Spleen (tissue), 11 donors: Measurements from ENCODE around the gene KMT5C. TPM values are rescaled to one million over a fixed set of nuclear protein-coding genes. Genes with fewer than 3 reads are reported as not detected.
A peak's percentile ranks its signal among the peaks of the same experiment; 100 is the strongest.

Experiments used
- DNase-seq: peaks from one replicate; pipeline ENCODE4 v3.0.0-alpha.2; 2020
- H3K27ac ChIP-seq, 8 donors: fragments of 200-600 bp; sonication (generic) in 7 of 8; 1 replicate in 4 of 8; 2 replicates in 4 of 8; pipeline versions ENCODE4 v1.5.0 to v1.8.0; 2016 to 2021; ENCODE audit warnings: inconsistent platforms in 4 of 8, mild to moderate bottlenecking in 4 of 8, moderate library complexity in 1 of 8
- H3K27me3 ChIP-seq, 7 donors: fragments of 200-600 bp; sonication (generic) in 6 of 7; replicated peaks in 1 of 7; 1 replicate in 4 of 7; 2 replicates in 3 of 7; pipeline versions ENCODE4 v1.5.0 to v1.8.0; 2016 to 2021; ENCODE audit warnings: inconsistent platforms in 3 of 7, mild to moderate bottlenecking in 1 of 7
- H3K36me3 ChIP-seq, 6 donors: fragments of 200-600 bp; sonication (generic) in 5 of 6; 1 replicate in 4 of 6; 2 replicates in 2 of 6; pipeline versions ENCODE4 v1.5.0 to v1.8.0; 2016 to 2021; ENCODE audit warnings: inconsistent platforms in 2 of 6
- H3K4me1 ChIP-seq, 6 donors: fragments of 200-600 bp; sonication (generic) in 5 of 6; 1 replicate in 3 of 6; 2 replicates in 3 of 6; pipeline versions ENCODE4 v1.5.0 to v1.8.0; 2016 to 2021; ENCODE audit warnings: inconsistent platforms in 3 of 6
- H3K4me3 ChIP-seq, 8 donors: fragments of 200-600 bp; sonication (generic) in 7 of 8; 1 replicate in 4 of 8; 2 replicates in 4 of 8; pipeline versions ENCODE4 v1.5.0 to v1.8.0; 2016 to 2021; ENCODE audit warnings: inconsistent platforms in 4 of 8, mild to moderate bottlenecking in 4 of 8, moderate library complexity in 2 of 8
- H3K9me3 ChIP-seq, 8 donors: fragments of 200-600 bp; sonication (generic) in 7 of 8; 1 replicate in 4 of 8; 2 replicates in 4 of 8; pipeline versions ENCODE4 v1.5.0 to v1.8.0; 2016 to 2021; ENCODE audit warnings: inconsistent platforms in 4 of 8
- CTCF ChIP-seq, 11 experiments: fragments of 200-600 bp in 7 of 11; fragments of 450-650 bp in 4 of 11; sonication (generic) in 4 of 11; IDR thresholded peaks in 8 of 11; conservative IDR thresholded peaks in 3 of 11; 1 replicate in 7 of 11; 2 replicates in 4 of 11; pipeline versions ENCODE4 v1.4.0 to v1.8.0; 2016 to 2021; ENCODE audit warnings: antibody characterized with exemption in 11 of 11, inconsistent platforms in 4 of 11, mild to moderate bottlenecking in 1 of 11
- POLR2A ChIP-seq, 3 donors: fragments of 450-650 bp; IDR thresholded peaks; one replicate each; pipeline ENCODE4 v1.5.1; 2017; ENCODE audit warnings: antibody characterized with exemption in 3 of 3, mild to moderate bottlenecking in 1 of 3
- POLR2AphosphoS5 ChIP-seq, 3 donors: sonication (generic); formaldehyde crosslinking; IDR thresholded peaks; one replicate each; pipeline ENCODE4 v1.5.1; 2017; ENCODE audit warnings: antibody characterized with exemption in 3 of 3
- WGBS, 5 donors: extraction: QIAGEN DNeasy Blood & Tissue Kit in 3 of 5; methylation state at CpG; one replicate each; pipeline versions ENCODE4 v1.1.5 to v1.1.7; 2013 to 2018; 5-methylcytosine and 5-hydroxymethylcytosine counted together
- intact Hi-C: fragments of 100-400 bp; cut with DNase I; formaldehyde crosslinking; loops from one replicate; pipeline ENCODE4 v1.15.0; 2023; ENCODE audit warnings: low total_unique reads
- polyA plus RNA-seq, 3 donors: library from polyadenylated mRNA; stranded (reverse); fragments of 200-250 nt; gene quantifications; one replicate each; pipeline ENCODE4 v1.2.1, GENCODE V29; 2013
- total RNA-seq, 7 donors: library from RNA; depleted of rRNA in 3 of 7; stranded (reverse); fragments of >200 nt in 3 of 7; fragmentation: NEBNext Ultra II Directional in 4 of 7; extraction: Animal tissue kit (Norgen Biotek cat#: 25700) in 4 of 7; gene quantifications; one replicate each; pipeline versions ENCODE4 v1.1.0 to v1.2.1, GENCODE V29; 2016 to 2021
- donor health status: healthy with polysubstance abuse.
- donor health status: DM: no; HTN: no; CAD: no; lungs with moderate emphysema.
- donor health status: DM: no; HTN: no; CAD: no.
- donor health status: Bipolar disorder and iron deficiency.
- donor health status: healthy.
- donor health status: DM: no; HTN: no; CAD: no.
- donor health status: DM: yes; HTN: yes; CAD: no.

Gene KMT5C
- total and polyA plus RNA-seq, 10 donors: 5.7 to 18.1 (median 12.2) TPM

DNA sequence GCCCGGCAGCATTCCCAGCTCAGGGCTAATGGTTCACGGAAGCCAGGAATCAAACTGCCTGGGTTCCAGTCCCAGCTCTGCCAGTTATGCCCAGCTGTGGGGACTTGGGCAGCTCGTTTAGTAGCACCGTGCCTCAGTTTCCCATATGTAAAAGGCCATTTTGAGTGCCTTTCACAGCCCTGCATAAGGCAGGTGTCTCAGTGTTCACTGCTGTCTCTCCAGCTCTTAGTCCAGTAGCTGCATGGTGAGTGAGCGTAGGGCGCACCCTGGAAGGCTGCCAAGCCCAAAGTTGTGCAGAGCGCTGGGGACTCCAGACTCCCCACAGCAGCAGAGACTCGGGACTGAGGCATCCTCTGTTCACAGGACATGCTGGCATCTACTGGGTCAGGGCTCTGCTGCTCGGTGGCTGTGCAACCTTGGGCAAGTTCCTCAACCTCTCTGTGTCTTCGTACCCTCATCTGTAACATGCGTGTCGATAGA lies 51.6 kb downstream of the KMT5C start:
- H3K4me3 ChIP-seq: no peak overlapping the region
- no peaks in the 10 kb centered on the region for H3K27me3 ChIP-seq
- peaks cover 4 to 64% (median 48%) of the 10 kb centered on the region in 6 donors for H3K36me3 ChIP-seq
- no peak for DNase-seq
- intact Hi-C loops: no loop called here
- peak overlapping the region in 1 of 8 donors; percentile 8 for H3K27ac ChIP-seq
- no peak for TF ChIP-seq CTCF (IDR thresholded peaks at IDR 0.05 in 8 of 11, conservative IDR thresholded peaks at IDR 0.05 in 3 of 11)
- no peak for TF ChIP-seq POLR2A (IDR thresholded peaks at IDR 0.05)
- peak; percentile 32 to 54 (median 52) for TF ChIP-seq POLR2AphosphoS5 (IDR thresholded peaks at IDR 0.05)
- 78 to 92% (median 82%) methylated on average over 10 to 12 of the region's 12 CpGs for WGBS, 5 donors
- no peaks in the 10 kb centered on the region for H3K9me3 ChIP-seq
- H3K4me1 ChIP-seq: peaks cover 28 to 56% (median 42%) of the 10 kb centered on the region in 6 donors

- Histone ChIP-seq H3K27me3 (no peaks in the 10 kb centered on the region), H3K36me3 (peaks cover 4 to 60% (median 46%) of the 10 kb centered on the region in 6 donors), H3K27ac (no peak overlapping the region), H3K4me3 (no peak overlapping the region), H3K4me1 (peaks cover 25 to 49% (median 36%) of the 10 kb centered on the region in 6 donors), H3K9me3 (no peaks in the 10 kb centered on the region)
- TF ChIP-seq CTCF (IDR thresholded peaks at IDR 0.05 in 8 of 11, conservative IDR thresholded peaks at IDR 0.05 in 3 of 11): no peak
- no peak for TF ChIP-seq POLR2A (IDR thresholded peaks at IDR 0.05)
- no peak for TF ChIP-seq POLR2AphosphoS5 (IDR thresholded peaks at IDR 0.05)
- intact Hi-C loops: no loop called here
- WGBS, 5 donors: 75 to 92% (median 87%) methylated on average over 18 of the region's 18 CpGs
- DNase-seq: no peak
These were observed 52.3 kb downstream of the KMT5C start for GRCh38 chr19:55391702-55392615.

DNA sequence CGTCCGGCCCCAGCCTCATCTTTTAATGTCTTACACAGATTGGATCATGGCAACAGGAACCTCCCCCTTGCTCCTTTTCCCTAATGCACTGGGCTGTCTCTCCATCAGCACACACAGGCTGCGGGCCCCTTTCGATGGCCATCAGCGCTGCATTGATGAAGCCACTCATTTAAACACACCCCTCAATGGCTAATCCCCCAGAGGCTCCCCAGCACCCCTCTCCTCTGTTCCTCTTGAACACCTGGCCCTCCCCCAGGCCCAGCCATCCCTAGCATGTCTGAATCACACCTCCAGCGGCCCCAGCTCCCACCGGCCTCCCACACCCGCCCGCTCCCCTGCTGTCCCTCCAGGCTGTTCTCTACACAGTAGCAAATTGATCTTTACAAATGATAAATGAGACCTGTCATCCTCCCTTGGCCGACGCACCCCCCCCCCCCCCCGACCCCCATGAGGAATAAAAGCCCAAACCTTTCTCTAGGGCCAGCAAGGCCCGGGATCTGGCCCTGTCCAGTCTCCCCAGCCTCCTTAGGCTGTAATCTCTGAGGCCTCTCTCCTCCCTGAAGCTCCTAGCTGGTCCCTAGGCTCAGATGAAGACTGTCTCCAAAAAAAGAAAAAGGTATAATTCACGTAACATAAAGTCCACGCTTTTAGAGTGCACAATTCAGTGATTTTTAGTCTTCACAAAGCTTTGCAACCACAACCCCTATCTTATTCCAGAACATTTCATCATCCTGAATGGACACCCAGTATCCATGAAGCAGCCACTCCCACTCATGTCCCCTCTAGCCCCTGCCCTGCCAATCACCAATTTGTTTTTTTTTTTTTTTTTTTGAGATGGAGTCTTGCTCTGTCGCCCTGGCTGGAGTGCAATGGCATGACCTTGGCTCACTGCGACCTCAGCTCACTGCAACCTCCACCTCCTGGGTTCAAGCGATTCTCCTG lies 53.4 kb downstream of the KMT5C start:
- Histone ChIP-seq H3K36me3 (peaks cover 4 to 48% (median 34%) of the 10 kb centered on the region in 6 donors), H3K27me3 (no peaks in the 10 kb centered on the region), H3K9me3 (no peaks in the 10 kb centered on the region), H3K27ac (no peak overlapping the region), H3K4me1 (peaks cover 14 to 38% (median 26%) of the 10 kb centered on the region in 6 donors), H3K4me3 (no peak overlapping the region)
- intact Hi-C loops: no loop called here
- TF ChIP-seq POLR2AphosphoS5 (IDR thresholded peaks at IDR 0.05) (peak in 1 of 3 donors; percentile 1), CTCF (IDR thresholded peaks at IDR 0.05 in 8 of 11, conservative IDR thresholded peaks at IDR 0.05 in 3 of 11) (no peak), POLR2A (IDR thresholded peaks at IDR 0.05) (no peak)
- no peak for DNase-seq
- 81 to 88% (median 85%) methylated on average over 18 of the region's 18 CpGs for WGBS, 5 donors

Other genes starting within 250 kb of the KMT5C start
- gene PPP1R12C, start 222.2 kb upstream of the KMT5C start, total RNA-seq: 100 to 1,000 TPM in 5 of 7 donors, 10 to 100 TPM in 2; 88.2 to 193 (median 129) TPM
- gene PPP1R12C, start 222.2 kb upstream of the KMT5C start, polyA plus RNA-seq: 100 to 1,000 TPM in 2 of 3 donors, 10 to 100 TPM in 1; 98.2 to 292 (median 263) TPM
- 1 to 10 TPM in 4 of 7 donors, not detected in 3; 1.3 to 5.4 (median 2.6) TPM for gene TNNT1, start 190.7 kb upstream of the KMT5C start, total RNA-seq
- gene TNNT1, start 190.7 kb upstream of the KMT5C start, polyA plus RNA-seq: 1 to 10 TPM in 1 of 3 donors, under 1 TPM in 2; 0.26 to 6.2 (median 0.94) TPM
- not detected for gene TNNI3, start 182.1 kb upstream of the KMT5C start, total RNA-seq
- gene TNNI3, start 182.1 kb upstream of the KMT5C start, polyA plus RNA-seq: under 1 TPM; 0.15 to 0.74 (median 0.70) TPM
- 1 to 10 TPM in 2 of 7 donors, under 1 TPM in 3, not detected in 2; 0.68 to 1.1 (median 0.76) TPM for gene DNAAF3, start 173.3 kb upstream of the KMT5C start, total RNA-seq
- gene DNAAF3, start 173.3 kb upstream of the KMT5C start, polyA plus RNA-seq: under 1 TPM; 0.28 to 0.45 (median 0.36) TPM
- gene SYT5, start 159.6 kb upstream of the KMT5C start, total RNA-seq: 1 to 10 TPM in 1 of 7 donors, not detected in 6; 1.4 TPM
- gene SYT5, start 159.6 kb upstream of the KMT5C start, polyA plus RNA-seq: under 1 TPM; 0.06 to 0.23 (median 0.13) TPM
- 10 to 100 TPM; 36.8 to 97.9 (median 53.8) TPM for gene PTPRH, start 130.4 kb upstream of the KMT5C start, total RNA-seq
- 10 to 100 TPM in 2 of 3 donors, 1 to 10 TPM in 1; 6.5 to 31.7 (median 14.9) TPM for gene PTPRH, start 130.4 kb upstream of the KMT5C start, polyA plus RNA-seq
- 10 to 100 TPM in 3 of 7 donors, 1 to 10 TPM in 4; 7.5 to 11.7 (median 9.6) TPM for gene TMEM86B, start 111.1 kb upstream of the KMT5C start, total RNA-seq
- gene TMEM86B, start 111.1 kb upstream of the KMT5C start, polyA plus RNA-seq: 10 to 100 TPM; 11.8 to 31.5 (median 28.2) TPM
- 100 to 1,000 TPM; 113 to 150 (median 133) TPM for gene PPP6R1, start 80.9 kb upstream of the KMT5C start, total RNA-seq
- 10 to 100 TPM; 49.2 to 90.5 (median 65.1) TPM for gene PPP6R1, start 80.9 kb upstream of the KMT5C start, polyA plus RNA-seq
- 10 to 100 TPM; 14.2 to 26.8 (median 17.6) TPM for gene HSPBP1, start 59.8 kb upstream of the KMT5C start, total RNA-seq
- gene HSPBP1, start 59.8 kb upstream of the KMT5C start, polyA plus RNA-seq: 10 to 100 TPM; 14.2 to 27.0 (median 26.4) TPM
- gene BRSK1, start 55.9 kb upstream of the KMT5C start, total RNA-seq: 1 to 10 TPM in 5 of 7 donors, under 1 TPM in 2; 0.79 to 2.9 (median 1.7) TPM
- 1 to 10 TPM in 2 of 3 donors, under 1 TPM in 1; 0.70 to 1.5 (median 1.0) TPM for gene BRSK1, start 55.9 kb upstream of the KMT5C start, polyA plus RNA-seq
- 10 to 100 TPM in 3 of 7 donors, 1 to 10 TPM in 4; 5.6 to 34.1 (median 9.9) TPM for gene TMEM150B, start 14.5 kb upstream of the KMT5C start, total RNA-seq
- gene TMEM150B, start 14.5 kb upstream of the KMT5C start, polyA plus RNA-seq: 1 to 10 TPM; 1.7 to 6.5 (median 4.1) TPM
- 1 to 10 TPM in 1 of 7 donors, under 1 TPM in 4, not detected in 2; 0.30 to 1.6 (median 0.63) TPM for gene COX6B2, start 14.8 kb downstream of the KMT5C start, total RNA-seq
- gene COX6B2, start 14.8 kb downstream of the KMT5C start, polyA plus RNA-seq: under 1 TPM in 2 of 3 donors, not detected in 1; 0.06 to 0.08 TPM
- not detected for gene GARIN5B, start 23.4 kb downstream of the KMT5C start, total RNA-seq
- not detected for gene GARIN5B, start 23.4 kb downstream of the KMT5C start, polyA plus RNA-seq
- gene IL11, start 30.6 kb downstream of the KMT5C start, total RNA-seq: under 1 TPM in 1 of 7 donors, not detected in 6; 0.23 TPM
- gene IL11, start 30.6 kb downstream of the KMT5C start, polyA plus RNA-seq: under 1 TPM in 2 of 3 donors, not detected in 1; 0.04 to 0.06 TPM
- gene TMEM190, start 37.0 kb downstream of the KMT5C start, total RNA-seq: not detected
- gene TMEM190, start 37.0 kb downstream of the KMT5C start, polyA plus RNA-seq: under 1 TPM in 1 of 3 donors, not detected in 2; 0.20 TPM
- 1 to 10 TPM; 3.7 to 8.8 (median 5.0) TPM for gene TMEM238, start 44.4 kb downstream of the KMT5C start, total RNA-seq
- gene TMEM238, start 44.4 kb downstream of the KMT5C start, polyA plus RNA-seq: under 1 TPM in 2 of 3 donors, not detected in 1; 0.17 to 0.32 TPM
- gene RPL28, start 46.1 kb downstream of the KMT5C start, total RNA-seq: 1,000 to 10,000 TPM in 5 of 7 donors, 100 to 1,000 TPM in 2; 581 to 2,029 (median 1,447) TPM
- gene RPL28, start 46.1 kb downstream of the KMT5C start, polyA plus RNA-seq: 1,000 to 10,000 TPM; 3,566 to 4,833 (median 4,082) TPM
- gene UBE2S, start 67.9 kb downstream of the KMT5C start, total RNA-seq: 10 to 100 TPM; 14.4 to 40.8 (median 23.8) TPM
- gene UBE2S, start 67.9 kb downstream of the KMT5C start, polyA plus RNA-seq: 10 to 100 TPM in 2 of 3 donors, 1 to 10 TPM in 1; 4.9 to 18.7 (median 11.8) TPM
- gene SHISA7, start 103.4 kb downstream of the KMT5C start, total RNA-seq: under 1 TPM in 1 of 7 donors, not detected in 6; 0.27 TPM
- gene SHISA7, start 103.4 kb downstream of the KMT5C start, polyA plus RNA-seq: under 1 TPM in 1 of 3 donors, not detected in 2; 0.03 TPM
- gene ISOC2, start 121.8 kb downstream of the KMT5C start, total RNA-seq: 10 to 100 TPM; 38.6 to 85.0 (median 54.5) TPM
- gene ISOC2, start 121.8 kb downstream of the KMT5C start, polyA plus RNA-seq: 10 to 100 TPM; 55.6 to 98.7 (median 64.5) TPM
- not detected for gene C19orf85, start 124.9 kb downstream of the KMT5C start, total RNA-seq
- gene C19orf85, start 124.9 kb downstream of the KMT5C start, polyA plus RNA-seq: not detected
- gene ZNF628, start 136.7 kb downstream of the KMT5C start, total RNA-seq: 10 to 100 TPM in 3 of 7 donors, 1 to 10 TPM in 4; 4.4 to 13.6 (median 9.7) TPM
- gene ZNF628, start 136.7 kb downstream of the KMT5C start, polyA plus RNA-seq: 1 to 10 TPM; 1.4 to 8.2 (median 1.7) TPM
- gene NAT14, start 145.3 kb downstream of the KMT5C start, total RNA-seq: 10 to 100 TPM in 1 of 7 donors, 1 to 10 TPM in 6; 1.9 to 10.3 (median 6.9) TPM
- gene NAT14, start 145.3 kb downstream of the KMT5C start, polyA plus RNA-seq: 10 to 100 TPM; 13.8 to 17.7 (median 15.5) TPM
- gene SSC5D, start 148.6 kb downstream of the KMT5C start, total RNA-seq: 10 to 100 TPM; 11.0 to 30.6 (median 24.1) TPM
- gene SSC5D, start 148.6 kb downstream of the KMT5C start, polyA plus RNA-seq: 1 to 10 TPM in 2 of 3 donors, under 1 TPM in 1; 0.61 to 7.4 (median 2.5) TPM
- gene SBK2, start 197.3 kb downstream of the KMT5C start, total RNA-seq: not detected
- not detected for gene SBK2, start 197.3 kb downstream of the KMT5C start, polyA plus RNA-seq
- not detected for gene SBK3, start 205.7 kb downstream of the KMT5C start, total RNA-seq
- gene SBK3, start 205.7 kb downstream of the KMT5C start, polyA plus RNA-seq: not detected
- gene ZNF579, start 241.0 kb downstream of the KMT5C start, total RNA-seq: 10 to 100 TPM in 2 of 7 donors, 1 to 10 TPM in 4, under 1 TPM in 1; 0.72 to 10.6 (median 6.5) TPM
- 1 to 10 TPM; 2.8 to 6.9 (median 3.4) TPM for gene ZNF579, start 241.0 kb downstream of the KMT5C start, polyA plus RNA-seq